HG03558 (cell line): ENCODE measurements around the gene IL31RA.
A peak's percentile ranks its signal among the peaks of the same experiment; 100 is the strongest.

Experiments used
- ATAC-seq: cut with Tn5 transposase; IDR thresholded peaks from one replicate; pipeline ENCODE4 v1.9.1; 2021; ENCODE audit warnings: moderate number of reproducible peaks; ENCODE audit not compliant: unreplicated experiment; ENCODE audit errors: extremely low read depth

Gene IL31RA

DNA sequence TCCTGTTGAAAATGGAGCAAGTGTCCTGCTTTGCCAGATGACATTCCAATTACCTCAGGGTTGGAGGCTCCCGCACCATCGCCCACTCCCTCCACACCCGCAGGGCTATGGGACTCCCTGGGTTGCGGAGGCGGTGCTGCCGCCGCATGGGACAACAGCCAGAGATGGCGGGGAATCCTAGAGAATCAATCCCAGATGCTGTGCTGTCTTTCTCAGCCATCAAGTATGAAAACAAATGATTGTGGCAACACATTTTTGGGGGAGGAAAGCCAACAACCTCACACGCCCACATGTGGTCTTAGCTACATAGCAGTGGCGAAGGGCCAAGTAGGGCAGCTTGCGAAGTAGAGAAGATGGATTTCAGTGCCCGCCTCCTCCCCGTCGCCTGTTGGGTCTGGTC lies 46.7 kb downstream of the IL31RA start:
- no peak for ATAC-seq

GRCh38 chr5:55899344-55899743 lies 48.2 kb downstream of the IL31RA start:
- ATAC-seq = no peak

DNA sequence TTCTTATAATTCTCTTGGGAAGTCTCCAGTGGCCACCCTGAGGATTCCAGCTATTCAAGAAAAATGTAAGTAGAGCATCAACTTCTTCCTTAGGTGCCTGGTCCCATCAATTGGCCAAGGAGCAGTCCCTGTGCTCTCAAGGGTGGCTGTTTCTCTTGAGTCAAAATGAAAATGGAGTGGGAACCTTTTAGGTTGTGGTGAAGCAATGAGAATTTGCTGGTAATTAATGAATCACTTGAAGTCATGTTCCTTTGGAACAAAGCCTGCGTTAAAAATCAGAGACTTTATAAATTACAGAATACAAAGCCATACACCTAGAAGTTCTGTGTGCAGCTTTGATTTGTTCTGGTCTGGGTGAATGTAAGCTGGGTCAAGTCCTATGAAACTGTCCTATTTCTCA lies 48.9 kb downstream of the IL31RA start:
- no peak for ATAC-seq

- ATAC-seq = no peak
These were observed 49.6 kb downstream of the IL31RA start for GRCh38 chr5:55900776-55901175.

DNA sequence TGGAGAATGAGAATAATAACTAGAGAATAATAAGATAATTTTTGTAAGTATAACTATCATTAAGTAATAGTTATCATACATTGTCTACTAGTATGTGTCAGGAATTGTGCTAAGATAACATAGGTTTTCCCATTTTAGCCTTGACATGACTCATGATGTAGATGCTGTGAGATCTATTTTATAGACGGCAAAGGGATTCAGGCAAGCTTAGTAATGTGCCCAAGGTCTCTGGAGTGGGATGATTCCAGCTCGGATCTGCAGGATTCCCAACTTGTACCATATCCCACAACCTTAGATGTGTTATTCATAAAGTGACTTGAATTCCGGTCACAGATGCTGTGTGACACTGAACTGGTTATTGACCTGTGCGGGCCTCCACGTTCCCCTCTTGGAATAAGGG lies 51.5 kb downstream of the IL31RA start:
- ATAC-seq = no peak

DNA sequence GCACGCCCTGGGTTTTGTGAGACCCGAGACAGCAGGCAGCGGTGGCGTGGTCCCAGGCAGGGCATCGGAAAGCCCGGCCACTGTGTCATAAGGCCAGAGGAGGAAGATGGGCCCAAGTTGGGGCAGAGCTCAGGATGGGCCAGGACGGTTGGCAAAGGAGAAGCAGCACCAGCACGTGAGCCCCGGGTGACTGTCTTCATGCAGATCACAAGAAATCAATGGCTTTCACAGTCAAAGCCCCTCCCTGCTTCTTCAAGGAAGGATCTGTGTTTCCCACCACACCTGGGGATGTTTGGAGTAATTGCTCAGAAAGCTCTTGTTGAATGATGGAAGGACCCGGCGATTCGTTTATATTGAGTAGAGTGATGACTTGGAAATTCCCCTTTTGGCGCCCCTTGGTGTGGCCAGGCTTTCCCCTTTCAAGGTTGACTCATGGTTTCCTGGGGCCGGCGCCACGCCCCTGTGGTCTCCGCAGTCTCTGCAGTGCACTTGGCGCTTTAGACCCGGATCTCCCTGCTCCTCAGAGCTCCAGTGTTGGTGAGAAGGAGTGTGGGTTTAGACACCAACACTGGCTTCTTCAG lies 52.1 kb downstream of the IL31RA start:
- peak; percentile 67 for ATAC-seq

- ATAC-seq = no peak
These were observed 53.0 kb downstream of the IL31RA start for GRCh38 chr5:55904152-55904551.

DNA sequence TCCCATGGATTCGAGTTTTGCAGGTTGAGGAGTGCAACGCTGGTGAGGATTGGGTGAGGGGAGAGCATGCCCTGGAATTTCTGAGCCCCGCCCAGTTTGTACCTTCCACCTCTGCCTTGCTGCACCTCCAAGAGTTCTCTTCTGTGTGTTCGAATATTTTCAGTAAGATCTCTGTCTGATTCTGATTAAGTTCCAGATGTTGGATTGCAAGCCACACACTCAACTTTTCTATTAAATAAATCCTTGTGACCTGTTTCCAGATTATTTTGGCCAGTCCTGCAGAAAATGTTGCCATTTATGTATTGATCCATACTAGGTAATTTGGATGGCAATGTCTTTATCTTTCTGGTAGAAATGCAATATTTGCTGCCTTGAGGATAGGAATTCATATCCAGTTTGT lies 54.1 kb downstream of the IL31RA start:
- no peak for ATAC-seq

- ATAC-seq = no peak
These were observed 56.8 kb downstream of the IL31RA start for GRCh38 chr5:55907927-55908326.

- no peak for ATAC-seq
These were observed 57.6 kb downstream of the IL31RA start for GRCh38 chr5:55908804-55909203.

DNA sequence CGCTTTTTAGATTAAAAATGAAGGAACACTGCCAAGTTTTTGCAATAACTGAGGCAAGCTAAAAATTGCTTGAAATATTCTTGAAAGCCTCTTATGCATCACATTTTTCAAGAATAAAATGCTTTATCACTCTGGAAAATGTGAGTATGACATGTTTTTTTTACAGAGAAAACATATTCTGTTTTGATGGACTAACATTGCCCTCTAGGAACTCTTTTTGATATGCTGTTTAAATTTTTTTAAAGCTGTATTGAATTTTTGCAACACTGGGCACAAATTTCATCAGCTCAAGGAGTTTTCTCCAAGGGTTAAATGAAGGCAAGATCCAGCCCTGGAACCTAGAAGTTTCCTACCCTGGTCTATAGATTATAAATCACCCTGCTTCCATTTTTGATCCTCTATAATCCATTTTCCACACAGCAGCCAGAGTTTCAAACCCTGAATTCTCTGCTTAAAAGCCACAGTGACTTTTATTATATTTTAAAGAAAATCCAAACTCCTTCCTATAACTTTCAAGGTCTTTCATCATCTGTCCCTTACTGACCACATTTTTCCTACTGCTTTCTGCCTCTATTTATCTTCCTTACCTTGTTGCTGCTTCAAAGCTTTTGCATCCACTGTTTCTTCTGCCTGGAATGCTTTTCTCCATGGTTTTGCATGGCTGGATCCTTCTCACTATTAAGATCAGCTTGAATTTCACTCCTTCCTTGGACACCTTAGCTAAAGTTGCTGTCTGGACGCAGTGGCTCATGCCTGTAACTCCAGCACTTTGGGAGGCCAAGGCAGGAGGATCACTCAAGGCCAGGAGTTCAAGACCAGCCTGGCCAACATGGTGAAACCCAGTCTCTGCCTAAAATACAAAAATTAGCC lies 60.9 kb downstream of the IL31RA start:
- no peak for ATAC-seq

GRCh38 chr5:55913466-55914413 lies 62.6 kb downstream of the IL31RA start:
- peak; percentile 84 for ATAC-seq

GRCh38 chr5:55914971-55915370 lies 63.8 kb downstream of the IL31RA start:
- ATAC-seq = no peak

- ATAC-seq = no peak
These were observed 64.6 kb downstream of the IL31RA start for GRCh38 chr5:55915783-55916182.

DNA sequence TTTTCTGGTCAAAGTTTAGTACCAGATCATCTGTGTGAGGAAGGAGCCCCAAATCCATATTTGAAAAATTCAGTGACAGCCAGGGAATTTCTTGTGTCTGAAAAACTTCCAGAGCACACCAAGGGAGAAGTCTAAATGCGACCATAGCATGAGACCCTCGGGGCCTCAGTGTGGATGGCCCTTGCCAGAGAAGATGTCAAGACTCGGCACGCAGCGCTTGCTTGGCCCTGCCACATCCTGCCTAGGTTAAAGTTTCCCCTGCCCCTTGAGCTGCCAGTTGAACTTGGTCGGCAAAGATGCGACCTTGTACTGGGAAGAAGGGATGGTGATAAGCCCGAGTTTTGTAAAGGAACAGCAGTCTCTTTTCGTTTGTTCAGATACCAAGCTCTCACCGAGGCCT lies 65.8 kb downstream of the IL31RA start:
- ATAC-seq = no peak

- ATAC-seq = no peak
These were observed 66.4 kb downstream of the IL31RA start for GRCh38 chr5:55917402-55918086.

- no peak for ATAC-seq
These were observed 67.2 kb downstream of the IL31RA start for GRCh38 chr5:55918087-55919035.

DNA sequence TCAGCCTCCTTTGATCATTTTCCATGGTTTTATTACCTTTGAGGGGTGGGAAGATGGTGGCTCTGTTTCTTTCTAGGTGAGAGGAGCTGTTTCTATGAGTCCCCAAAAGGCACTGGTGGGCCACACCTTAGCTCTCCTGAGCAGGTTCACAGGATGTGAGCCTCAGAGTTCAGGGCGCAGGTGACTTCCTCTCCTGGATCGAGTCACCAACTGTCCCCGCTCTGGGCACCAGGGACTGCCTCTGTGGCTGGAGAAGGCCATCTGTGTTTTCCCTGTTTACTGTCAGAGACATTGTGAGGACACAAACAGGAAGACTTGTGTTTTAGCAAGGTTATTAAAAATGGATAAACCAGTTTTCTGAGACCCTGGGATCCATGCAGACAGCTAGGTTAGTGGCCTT lies 68.5 kb downstream of the IL31RA start:
- ATAC-seq = no peak

- no peak for ATAC-seq
These were observed 69.6 kb downstream of the IL31RA start for GRCh38 chr5:55920784-55921183.
